HCT116 (cell line): ENCODE results near the gene EEIG1. TPM values are rescaled to one million over a fixed set of nuclear protein-coding genes. Genes with fewer than 3 reads are reported as not detected.

Experiments used
- ATAC-seq: fragments of 200-7000 bp; cut with Tn5 transposase; 2 replicates; pipeline ENCODE4 v1.9.1; 2020; ENCODE audit warnings: mild to moderate bottlenecking, moderate library complexity
- BruUV-seq: library from RNA; stranded (reverse); fragments of 400-500 nt; replicated peaks from 2 replicates; lab custom pipeline; 2021; lab: Mats Ljungman, UMichigan
- CTCF ChIA-PET: fragments of 300-600 bp; sonication (Branson Sonifier 250); formaldehyde crosslinking; loops from one replicate; lab custom pipeline; 2021; ENCODE audit warnings: antibody characterized with exemption; lab: Charles Lee
- POLR2A ChIA-PET: fragments of 300-600, 350-600 bp; sonication (Branson Sonifier 250); formaldehyde crosslinking; loops from one replicate; lab custom pipeline; 2021; ENCODE audit warnings: antibody characterized with exemption; lab: Charles Lee
- RAD21 ChIA-PET, 2 experiments: fragments of 300-600 bp; sonication (Branson Sonifier 250); formaldehyde crosslinking; loops; one replicate each; lab custom pipeline; 2023; ENCODE audit warnings: low total read pairs in 2 of 2; ENCODE audit not compliant: uncharacterized antibody in 2 of 2, unreplicated experiment in 2 of 2, low non-redundant PET in 1 of 2; lab: Charles Lee
- DNase-seq: peaks from one replicate; pipeline ENCODE4 v3.0.0-alpha.2; 2010; ENCODE audit warnings: low read depth, low spot score
- H2AFZ ChIP-seq: fragments of 200-600 bp; shearing (Covaris generic), sonication (generic); 2 replicates; pipeline ENCODE4 v1.6.1; 2017; ENCODE audit warnings: low read depth, mixed run types, mixed read lengths, antibody characterized with exemption, low read length; ENCODE audit not compliant: poor library complexity, severe bottlenecking
- H3K27ac ChIP-seq: 2 replicates; pipeline ENCODE4 v1.5.1; 2012; ENCODE audit warnings: low read depth, low read length
- H3K27me3 ChIP-seq: fragments of 200-600 bp; sonication (generic); 2 replicates; pipeline ENCODE4 v1.6.1; 2016; ENCODE audit warnings: mixed run types, low read length, mixed read lengths; ENCODE audit not compliant: insufficient read depth
- H3K36me3 ChIP-seq, 2 experiments: fragments of 200-500 bp in 1 of 2; fragments of 200-600 bp in 1 of 2; sonication (Bioruptor generic) in 1 of 2; sonication (generic) in 1 of 2; 2 replicates each; pipeline versions ENCODE4 v1.5.1 to v1.6.1; 2014 to 2016; ENCODE audit warnings: low read length in 2 of 2, inconsistent platforms in 1 of 2, mixed read lengths in 1 of 2, mixed run types in 1 of 2; ENCODE audit not compliant: insufficient read depth in 2 of 2, control insufficient read depth in 1 of 2
- H3K4me1 ChIP-seq, 2 experiments: fragments of 200-600 bp in 1 of 2; sonication (generic) in 1 of 2; 2 replicates each; pipeline versions ENCODE4 v1.5.1 to v1.6.1; 2012 to 2017; ENCODE audit warnings: low read length in 2 of 2, inconsistent platforms in 1 of 2, mild to moderate bottlenecking in 1 of 2, mixed read lengths in 1 of 2, mixed run types in 1 of 2, moderate library complexity in 1 of 2; ENCODE audit not compliant: insufficient read depth in 2 of 2, control insufficient read depth in 1 of 2
- H3K4me2 ChIP-seq: fragments of 200-600 bp; sonication (generic); 2 replicates; pipeline ENCODE4 v1.6.1; 2017; ENCODE audit warnings: mixed run types, low read length, mixed read lengths
- H3K4me3 ChIP-seq, 2 experiments: fragments of 200-600 bp in 1 of 2; sonication (generic) in 1 of 2; replicated peaks in 1 of 2; 2 replicates each; pipeline ENCODE4 v1.5.1; 2011 to 2016; ENCODE audit warnings: low read length in 2 of 2, control low read depth in 1 of 2, low read depth in 1 of 2, mild to moderate bottlenecking in 1 of 2, mixed read lengths in 1 of 2, mixed run types in 1 of 2
- H3K79me2 ChIP-seq: fragments of 200-600 bp; sonication (generic); 2 replicates; pipeline ENCODE4 v1.6.1; 2017; ENCODE audit warnings: mild to moderate bottlenecking, mixed run types, low read length, moderate library complexity, mixed read lengths; ENCODE audit not compliant: insufficient read depth
- H3K9ac ChIP-seq: fragments of 200-600 bp; sonication (generic); 2 replicates; pipeline ENCODE4 v1.6.1; 2016; ENCODE audit warnings: low read length, mixed read lengths
- H3K9me2 ChIP-seq: fragments of 200-600 bp; sonication (generic), shearing (Covaris generic); 2 replicates; pipeline ENCODE4 v1.6.1; 2017; ENCODE audit warnings: mixed run types, mild to moderate bottlenecking, moderate library complexity; ENCODE audit not compliant: insufficient read depth
- H3K9me3 ChIP-seq, 2 experiments: fragments of 200-500 bp in 1 of 2; fragments of 200-600 bp in 1 of 2; sonication (Bioruptor generic) in 1 of 2; sonication (generic) in 1 of 2; 2 replicates each; pipeline ENCODE4 v1.6.1; 2014 to 2017; ENCODE audit warnings: low read length in 2 of 2, mixed read lengths in 2 of 2, inconsistent platforms in 1 of 2, low read depth in 1 of 2, mild to moderate bottlenecking in 1 of 2, mixed run types in 1 of 2, moderate library complexity in 1 of 2; ENCODE audit not compliant: control insufficient read depth in 1 of 2, insufficient read depth in 1 of 2
- H4K20me1 ChIP-seq: fragments of 200-600 bp; sonication (generic), shearing (Covaris generic); 2 replicates; pipeline ENCODE4 v1.6.1; 2017; ENCODE audit warnings: mixed run types, mild to moderate bottlenecking, moderate library complexity; ENCODE audit not compliant: insufficient read depth
- CBX3 ChIP-seq: IDR thresholded peaks from 2 replicates; pipeline ENCODE4 v1.6.1; 2012; ENCODE audit warnings: low read depth
- EGR1 ChIP-seq: IDR thresholded peaks from 2 replicates; pipeline ENCODE4 v1.6.1; 2012; ENCODE audit warnings: low read depth
- ELF1 ChIP-seq: IDR thresholded peaks from 2 replicates; pipeline ENCODE4 v1.6.1; 2012; ENCODE audit warnings: low read depth, borderline replicate concordance
- EZH2phosphoT487 ChIP-seq: fragments of 200-600 bp; IDR thresholded peaks from 2 replicates; pipeline ENCODE4 v1.6.1; 2018; ENCODE audit warnings: antibody characterized with exemption, borderline replicate concordance
- FOSL1 ChIP-seq: IDR thresholded peaks from 2 replicates; pipeline ENCODE4 v1.6.1; 2012; ENCODE audit warnings: low read depth
- JUND ChIP-seq: IDR thresholded peaks from 2 replicates; pipeline ENCODE4 v1.6.1; 2012
- POLR2AphosphoS5 ChIP-seq: IDR thresholded peaks from 2 replicates; pipeline ENCODE4 v1.6.1; 2011; ENCODE audit warnings: mild to moderate bottlenecking, low read depth, low read length, moderate library complexity
- RAD21 ChIP-seq: IDR thresholded peaks from 2 replicates; pipeline ENCODE4 v1.6.1; 2012; ENCODE audit warnings: low read depth, mild to moderate bottlenecking
- SP1 ChIP-seq: IDR thresholded peaks from 2 replicates; pipeline ENCODE4 v1.6.1; 2012; ENCODE audit warnings: low read depth
- SRF ChIP-seq: IDR thresholded peaks from 2 replicates; pipeline ENCODE4 v1.6.1; 2012; ENCODE audit warnings: low read depth
- TCF7L2 ChIP-seq: IDR thresholded peaks from 2 replicates; pipeline ENCODE4 v1.7.0; 2011; ENCODE audit warnings: borderline replicate concordance, inconsistent platforms; ENCODE audit not compliant: insufficient read depth, insufficient read length; ENCODE audit errors: extremely low read depth
- YY1 ChIP-seq: IDR thresholded peaks from 2 replicates; pipeline ENCODE4 v1.6.1; 2011; ENCODE audit warnings: low read length, low read depth, moderate library complexity, mild to moderate bottlenecking; ENCODE audit not compliant: insufficient replicate concordance; ENCODE audit errors: extremely low read depth
- ZFX ChIP-seq: fragments of 450-650 bp; IDR thresholded peaks from 2 replicates; pipeline ENCODE4 v1.6.1; 2017
- ZNF274 ChIP-seq: fragments of 200-500 bp; sonication (Bioruptor generic); IDR thresholded peaks from 2 replicates; pipeline ENCODE4 v1.6.1; 2014; ENCODE audit warnings: mild to moderate bottlenecking, low read depth, low read length, inconsistent platforms
- intact Hi-C: fragments of 100-400 bp; cut with micrococcal nuclease; formaldehyde crosslinking; loops from 2 replicates; pipeline ENCODE4 v1.10.0; 2022
- total RNA-seq: library from RNA; stranded (reverse); gene quantifications from one replicate; pipeline ENCODE4 v1.2.1, GENCODE V29; 2021; ENCODE audit not compliant: unreplicated experiment
- TF ChIP-seq, protein P1 (sequence below): IDR thresholded peaks from 2 replicates; pipeline ENCODE4 v1.6.1; 2012
- TF ChIP-seq, protein P2 (sequence below): IDR thresholded peaks from 2 replicates; pipeline ENCODE4 v1.6.1; 2012
- TF ChIP-seq, protein P3 (sequence below): IDR thresholded peaks from 2 replicates; pipeline ENCODE4 v1.6.1; 2011; ENCODE audit warnings: mild to moderate bottlenecking, low read length, moderate library complexity; ENCODE audit not compliant: insufficient replicate concordance; ENCODE audit errors: extremely low read depth
- TF ChIP-seq, protein P4 (sequence below), 3 experiments: fragments of 200-600 bp in 1 of 3; sonication (generic) in 1 of 3; IDR thresholded peaks in 2 of 3; conservative IDR thresholded peaks in 1 of 3; 2 replicates each; pipeline ENCODE4 v1.5.1; 2012 to 2017; ENCODE audit warnings: low read depth in 2 of 3, low read length in 2 of 3, antibody characterized with exemption in 1 of 3, borderline replicate concordance in 1 of 3, control low read depth in 1 of 3, mild to moderate bottlenecking in 1 of 3, mixed read lengths in 1 of 3, mixed run types in 1 of 3, moderate library complexity in 1 of 3; ENCODE audit not compliant: insufficient read depth in 1 of 3
- TF ChIP-seq, protein P5 (sequence below): IDR thresholded peaks from 2 replicates; pipeline ENCODE4 v1.6.1; 2012; ENCODE audit warnings: low read depth

EEIG1 gene
- total RNA-seq, 1 experiment from 2014 or later = 44.2 TPM

DNA sequence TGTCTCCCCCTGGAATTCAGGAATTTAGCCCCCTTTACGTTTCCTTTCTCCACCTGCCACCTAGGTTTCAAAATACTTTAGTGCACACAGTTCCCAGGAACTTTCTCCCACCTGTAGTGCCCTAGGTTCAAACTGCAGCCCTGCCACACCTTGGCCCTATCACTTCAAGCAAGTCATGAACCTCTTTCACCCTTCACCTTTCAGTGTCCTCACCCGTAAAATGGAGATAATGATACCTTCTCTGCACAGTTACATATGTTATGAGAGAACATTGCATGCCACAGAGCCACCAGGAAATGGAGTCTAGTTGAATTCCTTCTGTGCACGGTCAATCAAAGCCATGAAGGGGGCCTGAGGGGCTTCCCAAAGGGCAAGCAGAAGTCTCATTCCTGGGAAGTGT lies 9.8 kb upstream of the EEIG1 start:
- H3K36me3 ChIP-seq = no peaks in the 10 kb centered on the region
- no peak overlapping the region for H3K27ac ChIP-seq

More for the DNA sequence above, 9.8 kb upstream of the EEIG1 start:
- intact Hi-C loops = no loop called here
- Histone ChIP-seq H3K4me2 (no peak overlapping the region), H3K79me2 (no peaks in the 10 kb centered on the region), H3K9me3 (no peaks in the 10 kb centered on the region), H3K4me3 (no peak overlapping the region), H3K9ac (no peak overlapping the region), H3K9me2 (no peaks in the 10 kb centered on the region), H4K20me1 (no peaks in the 10 kb centered on the region), H3K27me3 (no peaks in the 10 kb centered on the region), H2AFZ (no peak overlapping the region), H3K4me1 (peaks cover 8 to 21% of the 10 kb centered on the region in 2 experiments)
- RAD21 ChIA-PET = no interaction called here
- CTCF ChIA-PET = no interaction called here
- POLR2A ChIA-PET = no interaction called here
- TF ChIP-seq ELF1 (no peak), SRF (no peak), ZFX (no peak), ZNF274 (no peak), SP1 (no peak), CBX3 (no peak), TCF7L2 (no peak), EZH2phosphoT487 (no peak), FOSL1 (no peak), POLR2AphosphoS5 (no peak), EGR1 (no peak), JUND (no peak), RAD21 (no peak), YY1 (no peak)
- TF ChIP-seq, protein P1, sequence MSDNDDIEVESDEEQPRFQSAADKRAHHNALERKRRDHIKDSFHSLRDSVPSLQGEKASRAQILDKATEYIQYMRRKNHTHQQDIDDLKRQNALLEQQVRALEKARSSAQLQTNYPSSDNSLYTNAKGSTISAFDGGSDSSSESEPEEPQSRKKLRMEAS = no peak
- TF ChIP-seq, protein P2, sequence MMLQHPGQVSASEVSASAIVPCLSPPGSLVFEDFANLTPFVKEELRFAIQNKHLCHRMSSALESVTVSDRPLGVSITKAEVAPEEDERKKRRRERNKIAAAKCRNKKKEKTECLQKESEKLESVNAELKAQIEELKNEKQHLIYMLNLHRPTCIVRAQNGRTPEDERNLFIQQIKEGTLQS = no peak
- TF ChIP-seq, protein P3, sequence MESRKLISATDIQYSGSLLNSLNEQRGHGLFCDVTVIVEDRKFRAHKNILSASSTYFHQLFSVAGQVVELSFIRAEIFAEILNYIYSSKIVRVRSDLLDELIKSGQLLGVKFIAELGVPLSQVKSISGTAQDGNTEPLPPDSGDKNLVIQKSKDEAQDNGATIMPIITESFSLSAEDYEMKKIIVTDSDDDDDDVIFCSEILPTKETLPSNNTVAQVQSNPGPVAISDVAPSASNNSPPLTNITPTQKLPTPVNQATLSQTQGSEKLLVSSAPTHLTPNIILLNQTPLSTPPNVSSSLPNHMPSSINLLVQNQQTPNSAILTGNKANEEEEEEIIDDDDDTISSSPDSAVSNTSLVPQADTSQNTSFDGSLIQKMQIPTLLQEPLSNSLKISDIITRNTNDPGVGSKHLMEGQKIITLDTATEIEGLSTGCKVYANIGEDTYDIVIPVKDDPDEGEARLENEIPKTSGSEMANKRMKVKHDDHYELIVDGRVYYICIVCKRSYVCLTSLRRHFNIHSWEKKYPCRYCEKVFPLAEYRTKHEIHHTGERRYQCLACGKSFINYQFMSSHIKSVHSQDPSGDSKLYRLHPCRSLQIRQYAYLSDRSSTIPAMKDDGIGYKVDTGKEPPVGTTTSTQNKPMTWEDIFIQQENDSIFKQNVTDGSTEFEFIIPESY = no peak
- TF ChIP-seq, protein P4, sequence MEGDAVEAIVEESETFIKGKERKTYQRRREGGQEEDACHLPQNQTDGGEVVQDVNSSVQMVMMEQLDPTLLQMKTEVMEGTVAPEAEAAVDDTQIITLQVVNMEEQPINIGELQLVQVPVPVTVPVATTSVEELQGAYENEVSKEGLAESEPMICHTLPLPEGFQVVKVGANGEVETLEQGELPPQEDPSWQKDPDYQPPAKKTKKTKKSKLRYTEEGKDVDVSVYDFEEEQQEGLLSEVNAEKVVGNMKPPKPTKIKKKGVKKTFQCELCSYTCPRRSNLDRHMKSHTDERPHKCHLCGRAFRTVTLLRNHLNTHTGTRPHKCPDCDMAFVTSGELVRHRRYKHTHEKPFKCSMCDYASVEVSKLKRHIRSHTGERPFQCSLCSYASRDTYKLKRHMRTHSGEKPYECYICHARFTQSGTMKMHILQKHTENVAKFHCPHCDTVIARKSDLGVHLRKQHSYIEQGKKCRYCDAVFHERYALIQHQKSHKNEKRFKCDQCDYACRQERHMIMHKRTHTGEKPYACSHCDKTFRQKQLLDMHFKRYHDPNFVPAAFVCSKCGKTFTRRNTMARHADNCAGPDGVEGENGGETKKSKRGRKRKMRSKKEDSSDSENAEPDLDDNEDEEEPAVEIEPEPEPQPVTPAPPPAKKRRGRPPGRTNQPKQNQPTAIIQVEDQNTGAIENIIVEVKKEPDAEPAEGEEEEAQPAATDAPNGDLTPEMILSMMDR (IDR thresholded peaks at IDR 0.05 in 2 of 3, conservative IDR thresholded peaks at IDR 0.05 in 1 of 3; ENCODE audit: borderline replicate concordance in 1 of 3, insufficient read depth in 1 of 3, low read depth in 2 of 3, low read length in 2 of 3) = no peak
- TF ChIP-seq, protein P5, sequence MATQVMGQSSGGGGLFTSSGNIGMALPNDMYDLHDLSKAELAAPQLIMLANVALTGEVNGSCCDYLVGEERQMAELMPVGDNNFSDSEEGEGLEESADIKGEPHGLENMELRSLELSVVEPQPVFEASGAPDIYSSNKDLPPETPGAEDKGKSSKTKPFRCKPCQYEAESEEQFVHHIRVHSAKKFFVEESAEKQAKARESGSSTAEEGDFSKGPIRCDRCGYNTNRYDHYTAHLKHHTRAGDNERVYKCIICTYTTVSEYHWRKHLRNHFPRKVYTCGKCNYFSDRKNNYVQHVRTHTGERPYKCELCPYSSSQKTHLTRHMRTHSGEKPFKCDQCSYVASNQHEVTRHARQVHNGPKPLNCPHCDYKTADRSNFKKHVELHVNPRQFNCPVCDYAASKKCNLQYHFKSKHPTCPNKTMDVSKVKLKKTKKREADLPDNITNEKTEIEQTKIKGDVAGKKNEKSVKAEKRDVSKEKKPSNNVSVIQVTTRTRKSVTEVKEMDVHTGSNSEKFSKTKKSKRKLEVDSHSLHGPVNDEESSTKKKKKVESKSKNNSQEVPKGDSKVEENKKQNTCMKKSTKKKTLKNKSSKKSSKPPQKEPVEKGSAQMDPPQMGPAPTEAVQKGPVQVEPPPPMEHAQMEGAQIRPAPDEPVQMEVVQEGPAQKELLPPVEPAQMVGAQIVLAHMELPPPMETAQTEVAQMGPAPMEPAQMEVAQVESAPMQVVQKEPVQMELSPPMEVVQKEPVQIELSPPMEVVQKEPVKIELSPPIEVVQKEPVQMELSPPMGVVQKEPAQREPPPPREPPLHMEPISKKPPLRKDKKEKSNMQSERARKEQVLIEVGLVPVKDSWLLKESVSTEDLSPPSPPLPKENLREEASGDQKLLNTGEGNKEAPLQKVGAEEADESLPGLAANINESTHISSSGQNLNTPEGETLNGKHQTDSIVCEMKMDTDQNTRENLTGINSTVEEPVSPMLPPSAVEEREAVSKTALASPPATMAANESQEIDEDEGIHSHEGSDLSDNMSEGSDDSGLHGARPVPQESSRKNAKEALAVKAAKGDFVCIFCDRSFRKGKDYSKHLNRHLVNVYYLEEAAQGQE = no peak
- DNase-seq = no peak
- BruUV-seq = no TSS peak
- ATAC-seq = no peak
